Measurements from ENCODE around the gene SLC7A9. TPM values are rescaled to one million over a fixed set of nuclear protein-coding genes. Genes with fewer than 3 reads are reported as not detected.
"Not testable (repeated sequence)": the region's sequence is repeated elsewhere in the genome, so short reads cannot be mapped to it uniquely, and the experiment has no call there.

SLC7A9 gene
- total and polyA plus RNA-seq, 7 experiments from 2014 or later: 0.24 to 1.1 (median 0.56) TPM; not detected in 2

DNA sequence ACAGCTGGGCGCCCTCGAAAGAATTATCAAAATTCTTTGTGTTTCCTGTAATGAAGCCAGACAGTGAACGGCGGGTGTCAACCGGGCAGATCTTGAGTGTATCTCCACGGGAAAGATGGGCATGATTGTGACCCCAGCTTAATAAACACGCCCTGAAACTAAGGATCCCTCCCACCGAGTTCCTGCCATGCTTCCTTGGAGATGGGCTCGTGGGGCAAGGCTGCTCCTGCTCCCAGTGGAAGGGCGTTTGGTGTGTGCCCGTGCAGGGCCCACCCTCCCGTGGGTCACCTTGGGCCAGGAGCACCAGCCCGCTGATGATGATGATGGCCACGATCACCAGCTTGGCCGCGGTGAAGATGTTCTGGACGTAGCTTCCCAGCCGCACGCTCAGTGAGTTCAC, 7.4 kb downstream of the SLC7A9 start:
- no peaks in the 10 kb centered on the region for H3K27me3 Mint-ChIP-seq
- no peaks in the 10 kb centered on the region for H3K9me3 ChIP-seq (ENCODE audit: control insufficient read depth in 2 of 3, low read length in 3 of 3)
- no peak overlapping the region for H3K4me3 ChIP-seq (ENCODE audit: low read length)
- H3K27ac Mint-ChIP-seq: no peak overlapping the region
- peaks cover 0 to 4% (median 0%) of the 10 kb centered on the region in 5 donors for H3K36me3 Mint-ChIP-seq
- ATAC-seq: no peak
- no peaks in the 10 kb centered on the region for H3K36me3 ChIP-seq (ENCODE audit: control insufficient read depth in 2 of 3, insufficient read depth in 3 of 3, low read length in 3 of 3)
- CTCF ChIA-PET: no interaction called here
- no peaks in the 10 kb centered on the region for H3K27me3 ChIP-seq (ENCODE audit: control insufficient read depth in 2 of 2, insufficient read depth in 2 of 2, low read length in 2 of 2)
- no peaks in the 10 kb centered on the region for H3K4me1 ChIP-seq (ENCODE audit: control insufficient read depth in 2 of 2, insufficient read depth in 2 of 2, low read length in 2 of 2)
- H3K9me3 Mint-ChIP-seq: no peaks in the 10 kb centered on the region
- no peak overlapping the region for H3K4me3 Mint-ChIP-seq
- no peaks in the 10 kb centered on the region for H3K4me1 Mint-ChIP-seq
- intact Hi-C loops (cut with micrococcal nuclease): no loop called here
- no peak overlapping the region for H3K27ac ChIP-seq (ENCODE audit: low read depth, low read length)
- DNase-seq: no peak
- POLR2A ChIA-PET: no interaction called here

DNA sequence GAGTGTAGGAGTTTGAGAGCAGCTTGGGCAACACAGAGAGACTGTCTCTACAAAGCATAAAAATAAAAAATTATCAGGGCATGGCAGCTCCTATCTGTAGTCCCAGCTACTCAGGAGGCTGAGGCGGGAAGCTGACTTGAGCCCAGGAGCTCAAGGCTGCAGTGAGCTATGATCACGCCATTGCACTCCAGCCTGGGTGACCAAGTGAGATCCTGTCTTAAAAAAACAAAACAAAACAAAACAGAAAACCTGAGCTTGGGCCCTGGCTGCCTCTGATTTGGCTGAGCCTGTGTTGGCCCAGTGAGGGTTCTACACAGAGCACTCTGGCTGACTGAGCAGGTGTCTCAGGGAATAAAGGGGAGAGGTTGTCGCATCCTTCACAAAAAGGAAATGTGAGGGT, 8.0 kb downstream of the SLC7A9 start:
- no peaks in the 10 kb centered on the region for H3K9me3 Mint-ChIP-seq
- no peak overlapping the region for H3K4me3 Mint-ChIP-seq
- no peaks in the 10 kb centered on the region for H3K27me3 Mint-ChIP-seq
- no peaks in the 10 kb centered on the region for H3K9me3 ChIP-seq (ENCODE audit: control insufficient read depth in 2 of 3, low read length in 3 of 3)
- intact Hi-C loops (cut with micrococcal nuclease): no loop called here
- H3K36me3 Mint-ChIP-seq: peaks cover 0 to 4% (median 0%) of the 10 kb centered on the region in 5 donors
- no peaks in the 10 kb centered on the region for H3K4me1 ChIP-seq (ENCODE audit: control insufficient read depth in 2 of 2, insufficient read depth in 2 of 2, low read length in 2 of 2)
- POLR2A ChIA-PET: no interaction called here
- CTCF ChIA-PET: no interaction called here
- no peaks in the 10 kb centered on the region for H3K27me3 ChIP-seq (ENCODE audit: control insufficient read depth in 2 of 2, insufficient read depth in 2 of 2, low read length in 2 of 2)
- H3K4me3 ChIP-seq (ENCODE audit: low read length): no peak overlapping the region
- no peaks in the 10 kb centered on the region for H3K36me3 ChIP-seq (ENCODE audit: control insufficient read depth in 2 of 3, insufficient read depth in 3 of 3, low read length in 3 of 3)
- H3K4me1 Mint-ChIP-seq: no peaks in the 10 kb centered on the region
- DNase-seq: no peak
- H3K27ac Mint-ChIP-seq: no peak overlapping the region
- H3K27ac ChIP-seq (ENCODE audit: low read depth, low read length): no peak overlapping the region
- ATAC-seq: no peak

DNA sequence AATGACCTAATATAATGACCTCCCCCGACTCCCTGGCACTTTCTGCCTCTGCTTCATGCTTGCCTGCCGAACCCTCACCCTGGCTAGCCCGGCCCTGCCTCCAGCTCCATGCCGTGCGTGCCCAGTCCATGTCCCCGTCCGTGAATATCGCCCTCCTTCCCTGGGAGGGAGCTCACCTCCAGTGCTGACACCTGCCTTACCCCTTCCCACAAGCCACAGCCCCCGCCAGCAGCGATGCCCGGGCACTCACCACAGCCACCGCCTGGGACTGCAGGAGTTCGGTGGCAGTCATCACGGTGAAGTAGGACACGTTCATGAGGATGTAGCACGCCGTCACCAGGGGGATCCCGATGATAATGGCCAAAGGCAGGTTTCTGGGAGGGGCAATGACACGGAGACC, 10.0 kb downstream of the SLC7A9 start:
- ChIA-PET POLR2A (no interaction called here), CTCF (no interaction called here)
- intact Hi-C loops (cut with micrococcal nuclease): no loop called here
- H3K27ac Mint-ChIP-seq: no peak overlapping the region
- H3K9me3 ChIP-seq (ENCODE audit: control insufficient read depth in 2 of 3, low read length in 3 of 3): no peaks in the 10 kb centered on the region
- no peaks in the 10 kb centered on the region for H3K4me1 ChIP-seq (ENCODE audit: control insufficient read depth in 2 of 2, insufficient read depth in 2 of 2, low read length in 2 of 2)
- ATAC-seq (no peak), DNase-seq (no peak)
- no peaks in the 10 kb centered on the region for H3K4me1 Mint-ChIP-seq
- H3K4me3 ChIP-seq (ENCODE audit: low read length): no peak overlapping the region
- no peaks in the 10 kb centered on the region for H3K27me3 Mint-ChIP-seq
- no peak overlapping the region for H3K27ac ChIP-seq (ENCODE audit: low read depth, low read length)
- H3K27me3 ChIP-seq (ENCODE audit: control insufficient read depth in 2 of 2, insufficient read depth in 2 of 2, low read length in 2 of 2): no peaks in the 10 kb centered on the region
- H3K36me3 Mint-ChIP-seq: peaks cover 0 to 9% (median 0%) of the 10 kb centered on the region in 5 donors
- H3K36me3 ChIP-seq (ENCODE audit: control insufficient read depth in 2 of 3, insufficient read depth in 3 of 3, low read length in 3 of 3): no peaks in the 10 kb centered on the region
- H3K9me3 Mint-ChIP-seq: peaks cover 0 to 2% (median 0%) of the 10 kb centered on the region in 11 donors
- H3K4me3 Mint-ChIP-seq: no peak overlapping the region

DNA sequence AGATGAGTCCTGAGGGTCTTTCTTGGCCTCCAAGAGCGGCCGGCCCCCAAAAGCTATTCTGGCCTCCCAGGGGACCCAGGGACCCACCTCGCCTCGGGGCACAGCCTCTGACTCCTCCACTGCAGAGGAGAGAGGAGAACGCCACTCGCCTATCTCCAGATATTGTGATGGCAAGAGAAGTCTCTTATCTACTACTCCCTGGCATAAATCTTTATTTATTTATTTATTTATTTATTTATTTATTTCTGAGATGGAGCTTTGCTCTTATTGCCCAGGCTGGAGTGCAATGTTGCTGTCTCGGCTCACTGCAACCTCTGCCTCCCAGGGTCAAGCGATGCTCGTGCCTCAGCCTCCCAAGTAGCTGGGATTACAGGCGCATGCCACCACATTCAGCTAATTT, 11.0 kb downstream of the SLC7A9 start:
- no peaks in the 10 kb centered on the region for H3K4me1 Mint-ChIP-seq
- no peak overlapping the region for H3K4me3 ChIP-seq (ENCODE audit: low read length)
- no peaks in the 10 kb centered on the region for H3K9me3 ChIP-seq (ENCODE audit: control insufficient read depth in 2 of 3, low read length in 3 of 3)
- POLR2A ChIA-PET: no interaction called here
- H3K27me3 ChIP-seq (ENCODE audit: control insufficient read depth in 2 of 2, insufficient read depth in 2 of 2, low read length in 2 of 2): no peaks in the 10 kb centered on the region
- peaks cover 0 to 2% (median 0%) of the 10 kb centered on the region in 11 donors for H3K9me3 Mint-ChIP-seq
- H3K4me3 Mint-ChIP-seq: no peak overlapping the region
- no peak overlapping the region for H3K27ac ChIP-seq (ENCODE audit: low read depth, low read length)
- peaks cover 0 to 9% (median 0%) of the 10 kb centered on the region in 5 donors for H3K36me3 Mint-ChIP-seq
- no peak for DNase-seq
- no peaks in the 10 kb centered on the region for H3K4me1 ChIP-seq (ENCODE audit: control insufficient read depth in 2 of 2, insufficient read depth in 2 of 2, low read length in 2 of 2)
- no peaks in the 10 kb centered on the region for H3K36me3 ChIP-seq (ENCODE audit: control insufficient read depth in 2 of 3, insufficient read depth in 3 of 3, low read length in 3 of 3)
- CTCF ChIA-PET: no interaction called here
- no peak for ATAC-seq
- intact Hi-C loops (cut with micrococcal nuclease): no loop called here
- H3K27ac Mint-ChIP-seq: no peak overlapping the region
- no peaks in the 10 kb centered on the region for H3K27me3 Mint-ChIP-seq

DNA sequence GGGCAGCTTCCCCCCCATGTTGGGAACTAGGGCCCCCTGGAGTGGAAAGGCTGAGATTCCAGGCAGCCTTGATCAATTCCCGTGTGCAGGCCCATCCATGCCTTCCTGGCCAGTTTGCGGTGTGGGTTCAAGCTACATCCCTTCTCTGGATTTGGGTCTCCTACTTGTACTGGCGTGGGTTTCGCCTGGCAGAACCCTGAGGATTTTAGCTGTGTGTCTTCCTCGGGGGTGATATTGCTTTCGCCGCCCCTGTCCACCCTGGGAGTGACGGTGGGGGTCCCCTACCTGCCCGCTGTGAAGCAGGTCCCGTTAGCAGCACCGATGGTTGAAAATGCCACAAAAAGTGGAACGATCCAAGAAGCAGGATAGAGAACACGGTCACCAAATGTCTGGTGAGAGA, 11.4 kb downstream of the SLC7A9 start:
- no peaks in the 10 kb centered on the region for H3K4me1 Mint-ChIP-seq
- no peak for ATAC-seq
- H3K36me3 Mint-ChIP-seq: peaks cover 0 to 9% (median 0%) of the 10 kb centered on the region in 5 donors
- no peaks in the 10 kb centered on the region for H3K36me3 ChIP-seq (ENCODE audit: control insufficient read depth in 2 of 3, insufficient read depth in 3 of 3, low read length in 3 of 3)
- intact Hi-C loops (cut with micrococcal nuclease): no loop called here
- no peak overlapping the region for H3K4me3 Mint-ChIP-seq
- no peaks in the 10 kb centered on the region for H3K27me3 ChIP-seq (ENCODE audit: control insufficient read depth in 2 of 2, insufficient read depth in 2 of 2, low read length in 2 of 2)
- H3K9me3 ChIP-seq (ENCODE audit: control insufficient read depth in 2 of 3, low read length in 3 of 3): no peaks in the 10 kb centered on the region
- POLR2A ChIA-PET: no interaction called here
- no peak overlapping the region for H3K27ac Mint-ChIP-seq
- H3K4me3 ChIP-seq (ENCODE audit: low read length): no peak overlapping the region
- CTCF ChIA-PET: no interaction called here
- peaks cover 0 to 2% (median 0%) of the 10 kb centered on the region in 11 donors for H3K9me3 Mint-ChIP-seq
- H3K27ac ChIP-seq (ENCODE audit: low read depth, low read length): no peak overlapping the region
- no peaks in the 10 kb centered on the region for H3K4me1 ChIP-seq (ENCODE audit: control insufficient read depth in 2 of 2, insufficient read depth in 2 of 2, low read length in 2 of 2)
- no peaks in the 10 kb centered on the region for H3K27me3 Mint-ChIP-seq
- DNase-seq: no peak

DNA sequence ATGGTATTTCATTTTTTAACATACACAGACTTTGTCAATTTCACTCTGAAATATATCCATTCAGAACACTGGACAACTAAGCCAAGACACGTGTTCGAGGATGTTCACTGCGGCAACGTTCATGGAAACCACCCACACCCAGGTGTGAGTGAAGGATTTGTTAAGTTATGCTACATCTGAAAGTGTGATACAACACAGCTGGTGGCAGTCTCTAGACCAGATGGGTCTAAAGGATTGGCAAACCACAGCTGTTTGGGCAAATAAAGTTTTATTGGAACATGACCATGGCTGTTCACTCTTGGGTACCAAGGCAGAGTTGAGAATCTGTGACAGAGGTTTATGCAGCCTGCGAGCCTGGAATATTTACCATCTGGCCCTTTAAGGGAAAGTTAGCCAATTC, 12.0 kb downstream of the SLC7A9 start:
- Mint-ChIP-seq H3K4me3 (no peak overlapping the region), H3K36me3 (peaks cover 0 to 9% (median 0%) of the 10 kb centered on the region in 5 donors), H3K9me3 (peaks cover 0 to 2% (median 0%) of the 10 kb centered on the region in 11 donors), H3K27me3 (no peaks in the 10 kb centered on the region), H3K27ac (no peak overlapping the region), H3K4me1 (no peaks in the 10 kb centered on the region)
- ChIA-PET POLR2A (no interaction called here), CTCF (no interaction called here)
- H3K27me3 ChIP-seq (ENCODE audit: control insufficient read depth in 2 of 2, insufficient read depth in 2 of 2, low read length in 2 of 2): no peaks in the 10 kb centered on the region
- no peaks in the 10 kb centered on the region for H3K9me3 ChIP-seq (ENCODE audit: control insufficient read depth in 2 of 3, low read length in 3 of 3)
- ATAC-seq: no peak
- H3K27ac ChIP-seq (ENCODE audit: low read depth, low read length): no peak overlapping the region
- no peaks in the 10 kb centered on the region for H3K4me1 ChIP-seq (ENCODE audit: control insufficient read depth in 2 of 2, insufficient read depth in 2 of 2, low read length in 2 of 2)
- no peak overlapping the region for H3K4me3 ChIP-seq (ENCODE audit: low read length)
- intact Hi-C loops (cut with micrococcal nuclease): no loop called here
- H3K36me3 ChIP-seq (ENCODE audit: control insufficient read depth in 2 of 3, insufficient read depth in 3 of 3, low read length in 3 of 3): no peaks in the 10 kb centered on the region
- no peak for DNase-seq

DNA sequence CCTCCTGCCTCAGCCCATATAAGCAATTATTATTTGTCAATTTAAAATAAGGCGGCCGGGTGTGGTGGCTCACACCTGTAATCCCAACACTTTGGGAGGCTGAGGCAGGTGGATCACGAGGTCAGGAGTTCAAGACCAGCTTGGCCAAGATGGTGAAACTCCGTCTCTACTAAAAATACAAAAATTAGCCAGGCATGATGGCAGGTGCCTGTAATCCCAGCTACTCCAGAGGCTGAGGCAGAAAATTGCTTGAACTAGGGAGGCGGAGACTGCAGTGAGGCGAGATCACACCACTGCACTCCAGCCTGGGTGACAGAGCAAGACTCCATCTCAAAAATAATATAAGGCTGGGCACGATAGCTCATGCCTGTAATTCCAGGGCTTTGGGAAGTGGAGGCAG, 12.7 kb downstream of the SLC7A9 start:
- intact Hi-C loops (cut with micrococcal nuclease); H3K27me3 Mint-ChIP-seq; H3K4me1 ChIP-seq (ENCODE audit: control insufficient read depth in 2 of 2, insufficient read depth in 2 of 2, low read length in 2 of 2); H3K9me3 ChIP-seq (ENCODE audit: control insufficient read depth in 2 of 3, low read length in 3 of 3); DNase-seq; H3K27ac ChIP-seq (ENCODE audit: low read depth, low read length); H3K27me3 ChIP-seq (ENCODE audit: control insufficient read depth in 2 of 2, insufficient read depth in 2 of 2, low read length in 2 of 2); H3K27ac Mint-ChIP-seq; H3K4me3 Mint-ChIP-seq; H3K36me3 Mint-ChIP-seq; H3K36me3 ChIP-seq (ENCODE audit: control insufficient read depth in 2 of 3, insufficient read depth in 3 of 3, low read length in 3 of 3); H3K9me3 Mint-ChIP-seq; ATAC-seq; CTCF ChIA-PET; H3K4me3 ChIP-seq (ENCODE audit: low read length); POLR2A ChIA-PET; H3K4me1 Mint-ChIP-seq: not testable (repeated sequence)

Measured in naive thymus-derived CD4-positive, alpha-beta T cell (primary cell).